IMR-90 (cell line): ENCODE measurements around the gene ASTN2.

Experiments
- BHLHE40 ChIP-seq: fragments of 150-350 bp; IDR thresholded peaks from 2 replicates; pipeline ENCODE4 v1.6.1; 2016; ENCODE audit warnings: mild to moderate bottlenecking, low read depth, low read length
- CEBPB ChIP-seq: IDR thresholded peaks from 2 replicates; pipeline ENCODE4 v1.6.1; 2012; ENCODE audit warnings: low read depth, low read length, improper control_type of control experiment
- CHD1 ChIP-seq: IDR thresholded peaks from 2 replicates; pipeline ENCODE4 v1.6.1; 2012; ENCODE audit warnings: low read depth, low read length, improper control_type of control experiment
- ELK1 ChIP-seq: fragments of 150-350 bp; IDR thresholded peaks from 2 replicates; pipeline ENCODE4 v1.6.1; 2016; ENCODE audit warnings: low read depth, mild to moderate bottlenecking, low read length, moderate library complexity, borderline replicate concordance
- FOS ChIP-seq: fragments of 150-350 bp; IDR thresholded peaks from 2 replicates; pipeline ENCODE4 v1.6.1; 2016; ENCODE audit warnings: low read depth, low read length
- MAFK ChIP-seq: IDR thresholded peaks from 2 replicates; pipeline ENCODE4 v1.6.1; 2012; ENCODE audit warnings: low read depth, low read length, improper control_type of control experiment
- MAZ ChIP-seq: IDR thresholded peaks from 2 replicates; pipeline ENCODE4 v1.6.1; 2012; ENCODE audit warnings: low read depth, mild to moderate bottlenecking, low read length, improper control_type of control experiment, moderate library complexity, borderline replicate concordance
- MXI1 ChIP-seq: IDR thresholded peaks from 2 replicates; pipeline ENCODE4 v1.6.1; 2012; ENCODE audit warnings: low read depth, mild to moderate bottlenecking, low read length, moderate library complexity, borderline replicate concordance
- NFE2L2 ChIP-seq: fragments of 150-350 bp; IDR thresholded peaks from 2 replicates; pipeline ENCODE4 v1.6.1; 2016; ENCODE audit warnings: low read depth, mild to moderate bottlenecking, low read length
- POLR2A ChIP-seq: IDR thresholded peaks from 2 replicates; pipeline ENCODE4 v1.6.1; 2012; ENCODE audit warnings: mild to moderate bottlenecking, low read depth, low read length
- RAD21 ChIP-seq: IDR thresholded peaks from 2 replicates; pipeline ENCODE4 v1.6.1; 2012; ENCODE audit warnings: low read length, improper control_type of control experiment
- SMC3 ChIP-seq: fragments of 150-350 bp; IDR thresholded peaks from 2 replicates; pipeline ENCODE4 v1.6.1; 2016; ENCODE audit warnings: low read depth, mild to moderate bottlenecking, antibody characterized with exemption, low read length, moderate library complexity
- TF ChIP-seq, protein P1 (sequence below): conservative IDR thresholded peaks from 2 replicates; pipeline ENCODE4 v1.5.1; 2012; ENCODE audit warnings: mild to moderate bottlenecking, low read depth, low read length, improper control_type of control experiment
- TF ChIP-seq, protein P2 (sequence below): fragments of 150-350 bp; IDR thresholded peaks from 2 replicates; pipeline ENCODE4 v1.6.1; 2017; ENCODE audit warnings: mild to moderate bottlenecking, antibody characterized with exemption, low read length, low read depth

GRCh38 chr9:116417464-116417863 is 997.4 kb downstream of the ASTN2 start:
- TF ChIP-seq, protein P1, sequence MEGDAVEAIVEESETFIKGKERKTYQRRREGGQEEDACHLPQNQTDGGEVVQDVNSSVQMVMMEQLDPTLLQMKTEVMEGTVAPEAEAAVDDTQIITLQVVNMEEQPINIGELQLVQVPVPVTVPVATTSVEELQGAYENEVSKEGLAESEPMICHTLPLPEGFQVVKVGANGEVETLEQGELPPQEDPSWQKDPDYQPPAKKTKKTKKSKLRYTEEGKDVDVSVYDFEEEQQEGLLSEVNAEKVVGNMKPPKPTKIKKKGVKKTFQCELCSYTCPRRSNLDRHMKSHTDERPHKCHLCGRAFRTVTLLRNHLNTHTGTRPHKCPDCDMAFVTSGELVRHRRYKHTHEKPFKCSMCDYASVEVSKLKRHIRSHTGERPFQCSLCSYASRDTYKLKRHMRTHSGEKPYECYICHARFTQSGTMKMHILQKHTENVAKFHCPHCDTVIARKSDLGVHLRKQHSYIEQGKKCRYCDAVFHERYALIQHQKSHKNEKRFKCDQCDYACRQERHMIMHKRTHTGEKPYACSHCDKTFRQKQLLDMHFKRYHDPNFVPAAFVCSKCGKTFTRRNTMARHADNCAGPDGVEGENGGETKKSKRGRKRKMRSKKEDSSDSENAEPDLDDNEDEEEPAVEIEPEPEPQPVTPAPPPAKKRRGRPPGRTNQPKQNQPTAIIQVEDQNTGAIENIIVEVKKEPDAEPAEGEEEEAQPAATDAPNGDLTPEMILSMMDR = no peak
- no peak for TF ChIP-seq POLR2A
- TF ChIP-seq BHLHE40 = no peak
- no peak for TF ChIP-seq FOS
- TF ChIP-seq ELK1 = no peak
- TF ChIP-seq RAD21 = no peak
- TF ChIP-seq, protein P2, sequence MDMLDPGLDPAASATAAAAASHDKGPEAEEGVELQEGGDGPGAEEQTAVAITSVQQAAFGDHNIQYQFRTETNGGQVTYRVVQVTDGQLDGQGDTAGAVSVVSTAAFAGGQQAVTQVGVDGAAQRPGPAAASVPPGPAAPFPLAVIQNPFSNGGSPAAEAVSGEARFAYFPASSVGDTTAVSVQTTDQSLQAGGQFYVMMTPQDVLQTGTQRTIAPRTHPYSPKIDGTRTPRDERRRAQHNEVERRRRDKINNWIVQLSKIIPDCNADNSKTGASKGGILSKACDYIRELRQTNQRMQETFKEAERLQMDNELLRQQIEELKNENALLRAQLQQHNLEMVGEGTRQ = no peak
- TF ChIP-seq CHD1 = no peak
- no peak for TF ChIP-seq MAFK
- TF ChIP-seq NFE2L2 = no peak
- TF ChIP-seq MAZ = no peak
- no peak for TF ChIP-seq CEBPB
- no peak for TF ChIP-seq SMC3
- no peak for TF ChIP-seq MXI1
